DOHH2 (cell line): Measurements from ENCODE around the gene TTLL7.

ENCODE experiments used
- H3F3A ChIP-seq: fragments of 200-600 bp; sonication (generic), shearing (Covaris generic); 2 replicates; pipeline ENCODE4 v1.6.0; 2016; ENCODE audit warnings: antibody characterized with exemption, mild to moderate bottlenecking; ENCODE audit not compliant: control insufficient read depth, insufficient read depth
- H3K27ac ChIP-seq: fragments of 200-600 bp; sonication (generic); 2 replicates; pipeline ENCODE4 v1.5.1; 2014; ENCODE audit warnings: low read depth, mild to moderate bottlenecking, low read length, moderate library complexity
- H3K27me3 ChIP-seq: fragments of 200-600 bp; sonication (generic); 2 replicates; pipeline ENCODE4 v1.6.1; 2014; ENCODE audit warnings: mild to moderate bottlenecking, low read length, mixed read lengths; ENCODE audit not compliant: control insufficient read depth
- H3K36me3 ChIP-seq: fragments of 200-600 bp; sonication (generic); 2 replicates; pipeline ENCODE4 v1.6.1; 2014; ENCODE audit warnings: mild to moderate bottlenecking, low read length, moderate library complexity, mixed read lengths; ENCODE audit not compliant: control insufficient read depth
- H3K4me1 ChIP-seq: fragments of 200-600 bp; sonication (generic); 2 replicates; pipeline ENCODE4 v1.6.1; 2014; ENCODE audit warnings: mild to moderate bottlenecking, low read length, mixed read lengths; ENCODE audit not compliant: control insufficient read depth
- H3K4me2 ChIP-seq: fragments of 200-600 bp; sonication (generic); 2 replicates; pipeline ENCODE4 v1.6.0; 2014; ENCODE audit warnings: mild to moderate bottlenecking, low read length, moderate library complexity
- H3K4me3 ChIP-seq: fragments of 200-600 bp; sonication (generic); 2 replicates; pipeline ENCODE4 v1.5.1; 2014; ENCODE audit warnings: mild to moderate bottlenecking, low read length, mixed read lengths
- H3K79me2 ChIP-seq: fragments of 200-600 bp; sonication (generic); 2 replicates; pipeline ENCODE4 v1.6.1; 2014; ENCODE audit warnings: mild to moderate bottlenecking, low read length, mixed read lengths; ENCODE audit not compliant: control insufficient read depth
- H3K9me2 ChIP-seq: fragments of 200-600 bp; sonication (generic); replicated peaks from 2 replicates; pipeline ENCODE4 v1.6.1; 2014; ENCODE audit warnings: mild to moderate bottlenecking, low read length, mixed read lengths; ENCODE audit not compliant: control insufficient read depth
- H3K9me3 ChIP-seq: fragments of 200-600 bp; sonication (generic); 2 replicates; pipeline ENCODE4 v1.6.1; 2014; ENCODE audit warnings: antibody characterized with exemption, low read length, mixed read lengths; ENCODE audit not compliant: control insufficient read depth, insufficient read depth
- H4K20me1 ChIP-seq: fragments of 200-600 bp; sonication (generic); 2 replicates; pipeline ENCODE4 v1.6.0; 2014; ENCODE audit warnings: low read depth, mild to moderate bottlenecking, antibody characterized with exemption, low read length, moderate library complexity; ENCODE audit not compliant: control insufficient read depth, insufficient read depth
- EZH2phosphoT487 ChIP-seq: fragments of 200-600 bp; sonication (generic); IDR thresholded peaks from 2 replicates; pipeline ENCODE4 v1.6.1; 2017; ENCODE audit warnings: borderline replicate concordance, mild to moderate bottlenecking, antibody characterized with exemption, low read length, moderate library complexity, mixed read lengths
- TF ChIP-seq, protein P1 (sequence below): fragments of 200-600 bp; sonication (generic); IDR thresholded peaks from one replicate; pipeline ENCODE4 v1.5.1; 2014; ENCODE audit warnings: antibody characterized with exemption, mild to moderate bottlenecking, low read depth, low read length; ENCODE audit not compliant: poor library complexity, severe bottlenecking

TTLL7 gene

DNA sequence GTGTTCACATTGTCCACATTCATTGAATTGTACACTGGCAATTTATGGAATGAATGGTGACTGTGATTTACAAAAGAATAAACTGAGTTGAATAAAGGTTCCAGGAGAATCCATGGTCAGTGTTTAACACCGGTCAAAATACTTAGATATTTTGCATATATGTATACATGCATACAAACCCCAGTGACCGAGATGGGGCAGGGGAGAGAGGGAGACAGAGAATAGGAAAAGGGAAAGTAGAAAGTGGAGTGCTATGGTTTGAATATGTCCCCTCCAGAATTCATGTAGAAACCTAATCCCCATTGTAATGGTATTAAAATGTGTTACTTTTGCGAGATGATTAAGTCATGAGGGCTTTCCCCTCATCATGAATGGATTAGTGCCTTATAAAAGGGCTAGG, 154.4 kb downstream of the TTLL7 start:
- Histone ChIP-seq H3K27me3 (no peaks in the 10 kb centered on the region), H3K4me3 (no peak overlapping the region), H3F3A (no peaks in the 10 kb centered on the region), H3K4me2 (no peak overlapping the region), H3K9me2 (no peaks in the 10 kb centered on the region), H3K4me1 (no peaks in the 10 kb centered on the region), H3K79me2 (no peaks in the 10 kb centered on the region), H4K20me1 (no peaks in the 10 kb centered on the region), H3K36me3 (no peaks in the 10 kb centered on the region), H3K27ac (no peak overlapping the region), H3K9me3 (no peaks in the 10 kb centered on the region)
- TF ChIP-seq, protein P1, sequence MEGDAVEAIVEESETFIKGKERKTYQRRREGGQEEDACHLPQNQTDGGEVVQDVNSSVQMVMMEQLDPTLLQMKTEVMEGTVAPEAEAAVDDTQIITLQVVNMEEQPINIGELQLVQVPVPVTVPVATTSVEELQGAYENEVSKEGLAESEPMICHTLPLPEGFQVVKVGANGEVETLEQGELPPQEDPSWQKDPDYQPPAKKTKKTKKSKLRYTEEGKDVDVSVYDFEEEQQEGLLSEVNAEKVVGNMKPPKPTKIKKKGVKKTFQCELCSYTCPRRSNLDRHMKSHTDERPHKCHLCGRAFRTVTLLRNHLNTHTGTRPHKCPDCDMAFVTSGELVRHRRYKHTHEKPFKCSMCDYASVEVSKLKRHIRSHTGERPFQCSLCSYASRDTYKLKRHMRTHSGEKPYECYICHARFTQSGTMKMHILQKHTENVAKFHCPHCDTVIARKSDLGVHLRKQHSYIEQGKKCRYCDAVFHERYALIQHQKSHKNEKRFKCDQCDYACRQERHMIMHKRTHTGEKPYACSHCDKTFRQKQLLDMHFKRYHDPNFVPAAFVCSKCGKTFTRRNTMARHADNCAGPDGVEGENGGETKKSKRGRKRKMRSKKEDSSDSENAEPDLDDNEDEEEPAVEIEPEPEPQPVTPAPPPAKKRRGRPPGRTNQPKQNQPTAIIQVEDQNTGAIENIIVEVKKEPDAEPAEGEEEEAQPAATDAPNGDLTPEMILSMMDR = no peak
- TF ChIP-seq EZH2phosphoT487 = no peak

DNA sequence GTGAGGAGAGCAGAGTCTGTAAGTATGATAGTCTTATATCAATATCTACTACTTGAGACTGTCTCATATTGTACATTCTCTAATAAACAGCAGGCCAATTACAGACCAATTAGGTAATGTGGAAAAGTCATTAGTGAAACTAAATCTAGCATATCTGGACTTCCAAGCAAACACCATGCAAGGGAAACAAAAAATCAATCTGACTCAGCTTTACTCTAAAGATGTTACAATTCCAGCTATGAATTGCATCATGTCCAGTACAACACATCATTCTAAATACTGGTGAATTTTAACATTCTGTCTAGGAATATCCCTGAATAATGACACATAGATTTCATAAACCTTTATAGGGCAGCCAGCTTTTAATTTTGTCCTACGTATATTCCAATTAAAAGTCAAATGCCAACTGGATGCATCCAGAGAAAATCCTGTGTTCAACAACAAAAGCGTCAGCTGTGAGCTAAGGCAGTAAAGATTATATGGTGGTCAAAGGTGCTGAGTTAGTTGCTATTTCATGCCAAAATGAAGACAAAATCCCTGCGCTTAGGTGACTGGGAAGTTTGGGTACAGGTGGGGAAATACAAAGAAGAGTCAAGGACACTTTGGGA, 159.3 kb downstream of the TTLL7 start:
- Histone ChIP-seq H4K20me1 (no peaks in the 10 kb centered on the region), H3K36me3 (no peaks in the 10 kb centered on the region)

DNA sequence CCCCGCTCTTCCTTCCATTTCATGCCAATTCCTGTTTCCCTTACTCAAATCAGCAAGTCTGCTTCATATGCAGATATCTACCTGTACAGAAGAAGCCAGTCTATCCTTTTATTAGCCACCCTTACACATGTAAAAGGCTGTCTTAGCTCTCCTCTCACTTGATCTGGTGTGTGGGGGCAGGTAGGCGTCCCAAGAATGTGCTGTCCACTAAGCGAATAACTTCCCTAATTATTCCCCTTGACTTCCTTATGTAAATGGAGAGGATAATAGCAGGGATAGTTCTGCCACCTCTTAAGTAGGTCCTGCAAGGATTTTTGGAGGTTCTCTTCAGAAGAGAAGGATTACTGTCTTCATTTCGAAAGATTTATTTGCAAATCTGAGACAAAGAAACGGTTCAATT, 160.4 kb downstream of the TTLL7 start:
- Histone ChIP-seq H3K36me3 (no peaks in the 10 kb centered on the region), H3K27ac (no peak overlapping the region), H3K79me2 (no peaks in the 10 kb centered on the region), H3F3A (no peaks in the 10 kb centered on the region), H4K20me1 (no peaks in the 10 kb centered on the region), H3K4me1 (no peaks in the 10 kb centered on the region), H3K9me3 (no peaks in the 10 kb centered on the region), H3K4me3 (no peak overlapping the region), H3K4me2 (no peak overlapping the region), H3K27me3 (no peaks in the 10 kb centered on the region), H3K9me2 (no peaks in the 10 kb centered on the region)
- TF ChIP-seq, protein P1 = no peak
- TF ChIP-seq EZH2phosphoT487 = no peak

More for the DNA sequence above, 159.3 kb downstream of the TTLL7 start:
- Histone ChIP-seq H3K9me2 (no peaks in the 10 kb centered on the region), H3K79me2 (no peaks in the 10 kb centered on the region), H3K4me2 (no peak overlapping the region), H3K27me3 (no peaks in the 10 kb centered on the region), H3K27ac (no peak overlapping the region), H3K4me3 (no peak overlapping the region), H3F3A (no peaks in the 10 kb centered on the region), H3K4me1 (no peaks in the 10 kb centered on the region), H3K9me3 (no peaks in the 10 kb centered on the region)
- TF ChIP-seq, protein P1 = no peak

DNA sequence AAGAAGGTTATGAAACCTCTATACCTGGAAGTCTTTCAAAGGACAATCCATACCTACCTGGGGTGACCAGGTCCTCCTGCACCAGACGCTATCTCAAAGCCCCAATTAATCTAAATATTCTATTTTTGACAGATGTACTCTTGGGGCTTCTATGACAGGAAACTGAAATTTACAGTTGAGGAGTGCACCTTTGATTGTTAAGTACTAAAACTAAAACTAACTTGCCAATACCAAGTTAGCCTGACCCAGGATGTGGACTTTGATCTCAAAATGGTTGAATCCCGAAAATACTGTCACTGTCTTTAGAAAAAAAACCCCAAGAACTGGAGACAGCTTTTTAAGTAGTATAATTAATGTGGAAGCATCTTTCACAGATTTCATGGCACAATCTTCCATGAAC, 162.4 kb downstream of the TTLL7 start:
- TF ChIP-seq EZH2phosphoT487 = no peak
- TF ChIP-seq, protein P1 = no peak
- Histone ChIP-seq H3K4me2 (no peak overlapping the region), H3K27me3 (no peaks in the 10 kb centered on the region), H4K20me1 (no peaks in the 10 kb centered on the region), H3K36me3 (no peaks in the 10 kb centered on the region), H3K79me2 (no peaks in the 10 kb centered on the region), H3K9me3 (no peaks in the 10 kb centered on the region), H3K4me1 (no peaks in the 10 kb centered on the region), H3F3A (no peaks in the 10 kb centered on the region), H3K9me2 (no peaks in the 10 kb centered on the region), H3K4me3 (no peak overlapping the region), H3K27ac (no peak overlapping the region)
